Right renal cortex interstitium (tissue), 3 donors: ENCODE results near the gene CTNNB1. TPM values are rescaled to one million over a fixed set of nuclear protein-coding genes. Genes with fewer than 3 reads are reported as not detected.

Source experiments
- DNase-seq, 3 donors: peaks; one replicate each; pipeline ENCODE4 v3.0.0-alpha.2; 2013; ENCODE audit warnings: low read depth in 3 of 3, low spot score in 2 of 3
- polyA plus RNA-seq, 3 donors: library from polyadenylated mRNA; unstranded; fragments of 120-200 nt; gene quantifications; one replicate each; pipeline ENCODE4 v1.2.1, GENCODE V29; 2013; ENCODE audit not compliant: insufficient read length in 3 of 3

The CTNNB1 gene
- polyA plus RNA-seq, 3 donors: 514 to 525 (median 522) TPM

DNA sequence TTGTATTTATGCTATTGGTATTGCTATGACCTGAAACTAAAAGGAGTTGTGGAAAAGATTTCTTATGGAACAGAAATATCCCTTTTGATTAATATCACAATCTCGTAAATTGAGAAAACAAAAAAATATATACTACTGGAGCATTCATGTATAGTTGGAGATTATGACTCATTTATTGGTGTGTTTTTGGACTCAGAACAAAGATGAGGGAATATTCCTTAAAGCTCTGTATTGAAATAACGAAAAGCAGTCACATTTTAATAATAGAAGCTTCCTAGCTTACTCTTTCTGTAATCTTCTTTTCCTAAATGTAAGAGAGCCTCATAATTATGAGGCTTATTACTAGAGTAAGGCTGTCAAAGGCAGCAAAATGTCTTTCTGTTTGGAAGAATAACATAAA is 14.3 kb downstream of the CTNNB1 start:
- no peak for DNase-seq

DNA sequence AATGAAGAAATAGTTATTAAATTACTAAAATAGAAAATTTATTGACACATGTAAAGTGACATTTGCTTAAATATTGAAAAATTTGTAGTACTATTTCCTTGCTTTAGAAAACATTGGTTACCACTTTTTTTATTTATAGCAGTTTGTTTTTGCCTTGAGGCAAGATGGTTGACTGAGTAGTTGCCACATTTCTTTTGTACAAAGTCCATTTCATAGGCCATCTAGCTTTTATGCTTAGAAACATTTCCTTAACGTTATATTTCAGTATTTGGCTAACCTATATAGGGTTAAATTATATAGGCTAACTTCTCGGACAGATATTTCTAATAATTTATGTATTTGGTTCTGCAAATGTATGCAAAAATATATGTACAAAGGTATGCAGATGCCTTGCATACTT is 17.1 kb downstream of the CTNNB1 start:
- no peak for DNase-seq

DNA sequence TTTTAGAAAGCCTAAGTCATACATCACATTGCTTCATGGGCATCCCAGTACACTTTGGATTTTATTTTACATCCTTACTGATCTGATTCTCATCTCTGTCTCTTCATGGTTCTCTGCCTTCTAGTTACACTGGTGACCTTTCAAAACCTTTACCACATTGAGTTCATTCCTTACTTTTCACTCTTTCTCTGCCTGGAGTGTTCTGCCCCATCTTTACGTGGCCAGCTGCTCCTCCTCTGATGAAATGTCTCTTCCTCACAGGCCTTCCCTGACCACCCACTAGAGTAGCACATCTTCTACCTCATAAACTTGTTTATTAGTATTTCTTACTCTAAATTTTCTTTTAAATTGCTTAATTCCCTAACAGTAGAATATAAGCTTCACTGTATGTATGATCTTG is 17.7 kb downstream of the CTNNB1 start:
- no peak for DNase-seq

DNA sequence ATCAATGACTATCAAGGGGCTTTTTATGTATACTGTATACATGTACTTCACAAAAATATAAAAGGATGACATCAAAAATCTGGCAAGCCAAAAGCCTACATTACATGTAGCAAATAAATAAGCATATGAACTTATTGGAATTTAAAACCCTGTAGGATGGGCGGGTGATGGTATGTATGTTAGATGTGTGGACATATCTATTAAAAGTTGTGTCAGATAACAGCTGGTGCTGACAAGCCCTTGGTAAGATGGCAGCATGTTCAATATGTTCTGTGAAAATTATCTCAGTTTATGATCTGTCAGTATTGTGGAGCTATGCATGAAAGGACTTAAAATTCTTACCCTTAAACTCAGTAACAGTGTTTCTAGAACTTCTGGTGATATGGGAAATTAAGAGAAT is 20.1 kb downstream of the CTNNB1 start:
- DNase-seq: no peak

DNA sequence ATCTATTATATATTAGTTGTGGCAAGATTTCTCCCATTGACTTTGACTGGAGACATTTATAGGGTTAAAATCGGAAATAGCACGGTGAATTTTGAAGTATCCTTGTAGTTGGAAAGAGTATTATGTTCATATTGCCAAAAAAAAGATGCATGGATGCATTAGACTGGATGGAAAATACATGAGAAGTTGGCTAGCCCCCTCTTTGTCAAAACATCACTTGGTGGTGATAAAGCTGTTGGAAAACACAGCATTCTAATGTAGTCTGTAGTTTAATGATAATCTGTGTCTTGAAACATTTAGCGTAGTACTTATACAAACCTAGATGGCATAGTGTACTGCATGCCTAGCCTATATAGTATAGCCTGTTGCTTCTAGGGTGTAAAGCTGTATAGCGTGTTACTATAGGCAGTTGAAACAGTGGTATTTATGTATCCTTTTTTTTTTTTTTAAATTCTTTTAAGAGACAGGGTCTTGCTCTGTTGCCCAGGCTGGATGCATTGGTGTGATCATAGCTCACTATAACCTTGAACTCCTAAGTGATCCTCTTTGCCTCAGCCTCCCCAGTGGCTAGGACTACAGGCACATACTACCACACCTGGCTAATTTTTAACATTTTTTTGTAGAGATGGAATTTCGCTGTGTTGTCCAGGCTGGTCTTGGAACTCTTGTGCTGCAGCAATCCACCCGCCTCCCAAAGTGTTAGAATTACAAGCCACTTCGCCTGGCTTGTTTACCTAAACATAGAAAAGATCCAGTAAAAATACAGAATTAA is 21.8 kb downstream of the CTNNB1 start:
- no peak for DNase-seq

DNA sequence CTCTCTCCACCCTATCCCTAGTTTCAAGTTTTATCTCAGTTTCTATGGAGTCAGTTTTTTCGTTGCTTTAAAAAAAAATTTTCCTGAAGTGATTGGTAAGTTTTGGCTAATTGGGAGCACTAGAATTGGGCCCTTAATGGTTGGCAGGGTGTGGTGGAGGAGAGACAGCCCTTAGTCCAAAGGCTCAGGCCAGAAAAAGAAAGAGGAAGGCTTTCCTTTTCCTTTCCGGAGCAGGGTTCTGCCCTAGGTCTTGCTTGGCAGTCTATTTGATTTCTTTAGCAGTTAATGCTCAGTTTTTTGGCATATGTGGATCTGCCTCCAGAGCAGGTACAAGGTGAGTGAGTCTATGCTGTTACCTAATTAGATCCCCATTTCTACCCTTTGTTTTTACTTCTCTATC is 22.7 kb downstream of the CTNNB1 start:
- DNase-seq: no peak

DNA sequence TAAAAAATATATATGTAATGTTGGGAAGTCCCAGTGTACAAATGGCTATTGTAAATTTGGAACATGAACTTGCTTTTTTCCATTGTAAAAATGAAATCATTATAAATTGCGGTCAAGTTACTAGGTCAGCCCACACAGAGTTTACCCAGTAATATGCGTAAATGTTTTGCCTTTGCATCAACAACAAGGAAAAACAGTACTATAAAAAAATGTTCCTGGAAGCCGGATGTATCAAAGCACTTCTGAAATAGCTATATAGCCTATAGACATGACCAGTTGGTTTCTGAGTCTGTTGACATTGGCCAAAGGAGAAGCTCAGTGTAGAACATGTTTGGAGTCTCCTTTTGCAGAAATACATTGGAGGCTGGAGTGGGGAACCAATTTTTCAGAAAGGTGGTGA is 23.2 kb downstream of the CTNNB1 start:
- DNase-seq: no peak

DNA sequence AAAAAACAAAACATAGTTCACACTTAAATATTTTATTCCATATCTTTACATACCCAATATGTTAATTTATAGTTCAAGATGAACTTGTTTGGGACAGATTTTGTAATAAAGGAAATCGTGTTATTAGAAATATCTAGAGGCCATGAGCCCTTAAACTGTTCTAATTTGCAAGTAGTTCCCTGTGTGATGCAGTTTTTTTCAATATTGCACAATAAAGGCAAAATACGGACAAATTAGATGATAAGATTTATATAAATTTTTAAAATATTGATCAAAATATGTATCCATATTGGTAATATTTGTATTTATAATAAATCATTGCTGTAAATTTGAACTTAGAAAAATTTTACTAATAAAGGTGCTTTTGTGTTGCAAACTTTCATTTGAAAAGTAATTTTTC is 23.8 kb downstream of the CTNNB1 start:
- DNase-seq: no peak

DNA sequence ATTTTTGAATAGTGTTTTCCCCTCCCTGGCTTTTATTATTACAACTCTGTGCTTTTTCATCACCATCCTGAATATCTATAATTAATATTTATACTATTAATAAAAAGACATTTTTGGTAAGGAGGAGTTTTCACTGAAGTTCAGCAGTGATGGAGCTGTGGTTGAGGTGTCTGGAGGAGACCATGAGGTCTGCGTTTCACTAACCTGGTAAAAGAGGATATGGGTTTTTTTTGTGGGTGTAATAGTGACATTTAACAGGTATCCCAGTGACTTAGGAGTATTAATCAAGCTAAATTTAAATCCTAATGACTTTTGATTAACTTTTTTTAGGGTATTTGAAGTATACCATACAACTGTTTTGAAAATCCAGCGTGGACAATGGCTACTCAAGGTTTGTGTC is 24.4 kb downstream of the CTNNB1 start:
- no peak for DNase-seq

DNA sequence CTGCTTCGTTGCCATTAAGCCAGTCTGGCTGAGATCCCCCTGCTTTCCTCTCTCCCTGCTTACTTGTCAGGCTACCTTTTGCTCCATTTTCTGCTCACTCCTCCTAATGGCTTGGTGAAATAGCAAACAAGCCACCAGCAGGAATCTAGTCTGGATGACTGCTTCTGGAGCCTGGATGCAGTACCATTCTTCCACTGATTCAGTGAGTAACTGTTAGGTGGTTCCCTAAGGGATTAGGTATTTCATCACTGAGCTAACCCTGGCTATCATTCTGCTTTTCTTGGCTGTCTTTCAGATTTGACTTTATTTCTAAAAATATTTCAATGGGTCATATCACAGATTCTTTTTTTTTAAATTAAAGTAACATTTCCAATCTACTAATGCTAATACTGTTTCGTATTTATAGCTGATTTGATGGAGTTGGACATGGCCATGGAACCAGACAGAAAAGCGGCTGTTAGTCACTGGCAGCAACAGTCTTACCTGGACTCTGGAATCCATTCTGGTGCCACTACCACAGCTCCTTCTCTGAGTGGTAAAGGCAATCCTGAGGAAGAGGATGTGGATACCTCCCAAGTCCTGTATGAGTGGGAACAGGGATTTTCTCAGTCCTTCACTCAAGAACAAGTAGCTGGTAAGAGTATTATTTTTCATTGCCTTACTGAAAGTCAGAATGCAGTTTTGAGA is 25.0 kb downstream of the CTNNB1 start:
- DNase-seq: no peak

DNA sequence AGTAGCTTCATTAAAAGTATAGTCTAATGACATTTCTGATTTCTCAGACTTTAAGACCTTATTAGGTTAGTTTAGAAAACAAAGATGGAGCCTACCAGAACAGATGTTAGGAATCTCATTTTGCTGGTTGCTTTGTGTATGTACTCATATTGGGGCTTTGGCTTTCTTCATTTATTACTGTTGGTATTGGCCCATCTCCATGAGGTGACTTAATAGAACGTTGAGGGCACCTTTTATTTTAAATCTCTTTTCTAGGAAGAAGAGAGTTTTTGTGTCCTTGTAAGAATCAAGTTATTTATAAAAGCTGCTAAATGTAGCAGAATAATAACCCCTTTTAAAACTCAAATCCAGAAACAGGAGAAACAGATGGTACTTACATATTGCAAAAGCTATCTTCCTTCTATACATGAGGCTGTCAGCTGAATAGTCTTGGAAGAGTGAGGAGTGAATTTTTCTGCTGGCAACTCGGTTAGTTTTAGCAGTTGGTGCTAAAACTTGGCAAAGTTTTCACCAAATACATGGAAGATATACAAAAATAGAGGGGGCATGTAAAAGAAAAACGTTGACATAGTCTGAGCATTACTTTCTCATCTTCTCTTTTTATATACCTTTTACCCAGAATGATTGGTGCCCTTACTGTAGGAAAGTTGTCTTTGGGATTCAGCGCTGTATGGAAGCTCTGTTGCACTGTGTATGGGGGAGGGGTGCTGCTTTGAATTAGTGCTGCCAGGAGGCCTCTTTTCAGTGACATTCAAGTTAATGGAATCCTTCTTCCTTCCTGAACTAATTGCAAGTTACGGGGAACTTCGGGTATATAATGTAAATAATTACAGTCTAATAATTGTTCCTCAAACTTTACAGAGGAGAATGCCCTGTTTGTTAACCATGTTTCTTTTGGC is 35.8 kb downstream of the CTNNB1 start:
- no peak for DNase-seq

DNA sequence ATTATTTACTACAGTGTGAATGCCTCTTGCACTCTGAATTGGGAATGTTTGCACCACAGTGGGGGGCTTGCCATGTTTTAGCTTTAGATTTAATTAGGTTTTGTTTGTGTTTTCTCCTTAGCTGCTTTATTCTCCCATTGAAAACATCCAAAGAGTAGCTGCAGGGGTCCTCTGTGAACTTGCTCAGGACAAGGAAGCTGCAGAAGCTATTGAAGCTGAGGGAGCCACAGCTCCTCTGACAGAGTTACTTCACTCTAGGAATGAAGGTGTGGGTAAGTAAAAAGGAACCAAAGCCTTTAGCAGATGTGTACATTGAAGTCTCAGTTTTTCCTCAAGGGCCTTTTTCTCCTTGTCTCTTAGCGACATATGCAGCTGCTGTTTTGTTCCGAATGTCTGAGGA is 36.9 kb downstream of the CTNNB1 start:
- no peak for DNase-seq

DNA sequence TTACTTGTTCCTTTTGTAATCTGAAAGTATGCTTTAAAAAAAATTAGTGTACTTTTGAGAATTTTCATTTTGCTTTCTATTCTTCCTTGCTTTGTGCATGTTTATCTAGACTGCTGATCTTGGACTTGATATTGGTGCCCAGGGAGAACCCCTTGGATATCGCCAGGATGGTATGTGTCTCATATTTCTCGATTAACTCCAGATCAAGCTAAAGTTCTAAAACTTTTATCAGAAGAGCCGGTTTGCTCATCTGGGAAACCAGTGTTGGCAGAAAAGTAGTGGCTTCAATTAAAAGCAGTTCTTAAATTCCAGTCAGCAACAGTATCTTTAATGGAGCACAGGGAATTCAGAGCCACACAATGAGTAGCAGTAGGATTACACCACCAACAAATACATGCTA is 38.6 kb downstream of the CTNNB1 start:
- DNase-seq: no peak

DNA sequence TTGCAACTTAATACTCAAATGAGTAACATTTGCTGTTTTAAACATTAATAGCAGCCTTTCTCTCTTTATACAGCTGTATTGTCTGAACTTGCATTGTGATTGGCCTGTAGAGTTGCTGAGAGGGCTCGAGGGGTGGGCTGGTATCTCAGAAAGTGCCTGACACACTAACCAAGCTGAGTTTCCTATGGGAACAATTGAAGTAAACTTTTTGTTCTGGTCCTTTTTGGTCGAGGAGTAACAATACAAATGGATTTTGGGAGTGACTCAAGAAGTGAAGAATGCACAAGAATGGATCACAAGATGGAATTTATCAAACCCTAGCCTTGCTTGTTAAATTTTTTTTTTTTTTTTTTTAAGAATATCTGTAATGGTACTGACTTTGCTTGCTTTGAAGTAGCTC is 40.3 kb downstream of the CTNNB1 start:
- no peak for DNase-seq

DNA sequence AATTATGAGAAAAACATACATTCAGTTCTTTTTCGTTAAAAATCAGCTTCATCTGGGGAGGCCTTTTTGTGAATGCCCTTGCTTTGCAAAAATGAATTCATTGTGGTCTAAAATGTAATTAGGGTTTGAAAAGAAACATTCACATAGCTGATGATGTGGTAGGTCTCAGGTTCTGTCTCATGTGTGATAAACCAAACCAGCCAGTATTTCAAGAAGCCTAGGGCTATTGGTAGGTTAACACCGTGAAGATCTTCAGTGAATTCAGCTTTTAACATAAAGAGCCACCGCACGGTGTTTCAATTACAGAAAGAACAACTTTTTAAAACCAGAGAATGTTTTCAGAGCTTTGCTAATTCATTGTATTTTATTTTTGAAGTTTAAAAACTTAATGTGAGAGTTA is 41.9 kb downstream of the CTNNB1 start:
- no peak for DNase-seq

DNA sequence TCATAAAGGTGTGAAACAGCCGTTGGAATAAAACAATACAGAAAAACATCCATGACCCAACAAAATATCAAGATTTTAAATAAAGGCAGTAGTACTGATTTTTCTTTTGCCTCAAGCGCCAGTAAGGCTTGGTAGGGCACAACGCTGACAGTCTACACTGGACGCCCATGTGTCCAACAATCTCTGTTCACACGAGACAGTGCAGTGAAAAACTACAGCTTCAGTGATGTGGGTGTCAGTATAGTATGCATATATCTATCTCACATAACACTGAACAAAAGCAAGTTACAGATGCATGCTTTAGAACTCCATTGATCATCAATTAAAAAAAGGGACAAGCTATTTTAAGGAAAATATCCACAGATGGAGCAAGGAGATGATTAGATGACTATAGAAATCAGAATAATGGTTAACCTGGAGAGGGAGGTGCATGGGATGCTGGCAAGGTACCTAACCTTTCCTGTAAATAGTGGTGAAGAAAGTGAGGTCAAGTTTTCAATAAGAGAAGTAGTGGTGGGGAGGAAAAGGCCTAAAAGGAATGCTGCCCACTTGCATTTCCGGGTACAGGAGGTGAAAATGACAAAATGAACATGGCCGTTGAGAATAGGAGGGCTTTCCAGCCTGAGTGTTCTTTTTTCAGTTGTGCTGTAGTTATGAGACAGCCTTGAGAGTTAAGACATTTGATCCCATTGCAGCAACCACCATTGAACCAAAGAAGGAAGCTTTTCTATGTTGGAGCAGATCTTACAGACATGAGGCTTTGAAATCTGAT is 42.7 kb downstream of the CTNNB1 start:
- DNase-seq: no peak

DNA sequence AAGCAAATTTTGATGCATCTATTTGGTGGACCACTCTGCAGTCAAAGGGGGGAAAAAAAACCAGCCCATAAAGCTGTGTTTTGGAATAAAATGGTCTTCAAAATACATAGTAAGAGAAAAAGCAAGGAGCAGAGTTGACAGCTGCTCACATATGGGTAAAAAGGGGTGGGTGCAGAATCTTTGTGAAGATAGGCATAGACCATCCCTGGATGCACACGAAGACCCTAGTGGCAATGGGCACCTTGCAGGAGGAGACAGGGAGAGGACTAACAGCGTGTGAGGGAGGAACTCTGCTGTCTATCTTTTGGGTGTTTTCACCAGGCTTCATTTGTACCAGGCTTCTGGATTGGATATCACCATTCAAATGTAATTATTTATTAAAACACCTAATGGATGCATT is 43.9 kb downstream of the CTNNB1 start:
- no peak for DNase-seq

DNA sequence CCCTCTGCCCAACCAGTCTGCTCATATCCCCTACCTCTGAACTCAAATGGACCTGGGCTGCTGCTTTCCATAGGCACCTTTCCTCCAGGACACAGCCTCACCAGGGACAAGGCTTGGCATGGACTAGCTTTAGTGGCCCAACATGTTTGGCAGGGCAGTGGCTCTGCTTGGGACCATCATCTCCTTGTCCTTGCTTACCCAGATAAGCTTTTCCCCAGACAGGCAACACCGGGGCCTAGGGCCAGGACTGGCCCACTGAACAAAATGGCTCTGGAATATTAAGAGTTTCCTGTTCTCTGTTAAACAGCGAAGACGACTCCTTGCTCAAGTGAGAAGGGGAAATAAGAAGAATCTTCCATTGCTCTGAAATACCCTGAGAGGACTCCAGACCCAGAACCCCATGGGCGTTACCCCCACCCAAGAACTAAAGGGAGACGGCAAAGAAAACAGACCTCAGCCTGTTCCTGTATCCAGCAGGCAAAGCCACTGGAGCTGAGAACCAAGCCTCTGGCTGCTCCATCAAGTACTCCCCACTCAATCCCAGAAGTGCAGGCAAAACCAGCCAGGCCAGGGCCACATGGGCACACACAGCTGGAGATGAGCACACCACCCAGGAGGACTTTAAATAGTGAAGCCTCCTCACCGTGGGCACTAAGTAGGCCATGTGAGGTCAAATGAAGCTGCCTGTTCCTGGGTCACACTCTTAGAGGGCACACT is 45.5 kb downstream of the CTNNB1 start:
- DNase-seq: no peak

DNA sequence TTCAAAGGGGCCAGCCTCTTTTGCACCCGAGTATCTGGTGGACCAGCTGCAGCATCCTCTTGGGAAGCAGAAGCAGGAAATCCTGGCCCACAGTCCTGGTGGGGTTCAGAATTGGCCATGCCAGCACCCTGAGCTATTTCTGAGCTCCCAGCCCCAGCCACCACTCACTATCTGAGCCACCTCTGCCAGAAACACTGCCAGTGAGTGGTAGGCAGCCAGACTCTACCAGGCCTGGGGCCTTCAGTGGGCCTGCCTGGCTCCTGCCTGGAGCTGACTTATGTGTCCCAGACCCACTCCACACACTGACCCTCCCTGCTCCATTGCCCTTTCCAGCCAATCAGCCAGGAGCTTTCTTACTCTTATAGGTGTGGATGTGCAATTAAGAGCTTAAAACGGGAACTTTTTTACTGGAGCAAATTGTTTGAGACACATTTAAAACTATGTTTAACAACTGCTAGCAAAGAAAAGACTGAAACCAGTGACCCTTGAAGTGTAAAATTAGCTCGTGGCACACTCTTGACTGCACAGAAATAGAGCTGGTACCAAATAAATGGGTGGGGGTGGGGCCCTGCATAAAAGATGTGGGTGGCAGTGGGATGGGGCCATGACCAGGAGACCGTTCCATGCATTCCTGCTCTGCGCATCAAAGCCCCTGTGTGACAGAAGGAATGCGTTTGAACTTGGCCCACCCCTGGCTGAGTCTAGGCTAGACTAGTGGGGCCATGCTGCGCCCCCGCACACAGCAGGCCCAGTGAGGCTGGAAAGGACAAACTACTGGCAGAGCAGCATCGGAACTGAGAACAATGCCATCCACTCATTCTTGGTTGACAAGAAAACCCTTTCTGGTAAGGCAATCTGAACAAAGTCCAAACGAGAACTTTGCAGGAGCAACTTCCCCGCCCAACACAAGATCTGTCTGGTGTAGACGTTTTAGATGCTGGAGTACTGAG is 48.0 kb downstream of the CTNNB1 start:
- peak in 1 of 3 donors; percentile 23 for DNase-seq
